Neutrophil (primary cell): ENCODE results near the gene PDE4D.
A peak's percentile ranks its signal among the peaks of the same experiment; 100 is the strongest.

Source experiments
- H3K27ac ChIP-seq: fragments of 200-600 bp; sonication (generic); 2 replicates; pipeline ENCODE4 v1.5.1; 2016; ENCODE audit warnings: mild to moderate bottlenecking, moderate library complexity
- H3K27me3 ChIP-seq: fragments of 200-600 bp; sonication (generic); 2 replicates; pipeline ENCODE4 v1.6.0; 2016; ENCODE audit warnings: mild to moderate bottlenecking
- H3K36me3 ChIP-seq: fragments of 200-600 bp; sonication (generic); 2 replicates; pipeline ENCODE4 v1.5.1; 2017
- H3K4me1 ChIP-seq, 2 experiments: fragments of 200-600 bp in 1 of 2; sonication (generic) in 1 of 2; 1 replicate in 1 of 2; 2 replicates in 1 of 2; pipeline versions ENCODE4 v1.5.1 to v1.6.1; 2013 to 2016; ENCODE audit warnings: low read depth in 1 of 2, low read length in 1 of 2, mild to moderate bottlenecking in 1 of 2, moderate library complexity in 1 of 2; ENCODE audit not compliant: control insufficient read depth in 1 of 2, insufficient read depth in 1 of 2
- H3K4me3 ChIP-seq, 2 experiments: fragments of 200-600 bp in 1 of 2; sonication (generic) in 1 of 2; 1 replicate in 1 of 2; 2 replicates in 1 of 2; pipeline ENCODE4 v1.5.1; 2013 to 2016; ENCODE audit warnings: low read depth in 1 of 2, low read length in 1 of 2, mild to moderate bottlenecking in 1 of 2, moderate library complexity in 1 of 2
- H3K9me3 ChIP-seq: fragments of 200-600 bp; sonication (generic); 2 replicates; pipeline ENCODE4 v1.5.1; 2016
- CTCF ChIP-seq: fragments of 200-600 bp; sonication (generic); IDR thresholded peaks from 2 replicates; pipeline ENCODE4 v1.5.1; 2016; ENCODE audit warnings: antibody characterized with exemption

PDE4D gene

DNA sequence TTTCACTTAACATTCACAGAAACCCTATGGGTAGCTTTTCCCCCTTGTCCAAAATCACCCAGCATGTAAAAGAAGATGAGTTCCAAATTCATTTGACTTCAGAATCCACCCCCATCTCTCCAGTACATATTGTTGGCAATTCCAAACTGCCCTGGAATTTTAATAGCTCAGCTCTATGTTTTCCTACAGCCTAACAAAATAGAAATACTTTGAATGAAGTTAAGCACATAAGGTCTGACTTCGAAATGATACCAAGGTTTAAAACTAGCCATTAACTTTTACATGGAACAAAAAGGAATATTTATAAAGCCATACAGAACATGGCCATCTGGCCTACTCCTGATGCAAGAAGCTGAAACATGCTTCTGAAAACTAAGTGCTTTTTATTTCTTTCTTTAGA lies 634.3 kb downstream of the PDE4D start:
- TF ChIP-seq CTCF = no peak
- Histone ChIP-seq H3K9me3 (no peaks in the 10 kb centered on the region), H3K36me3 (no peaks in the 10 kb centered on the region), H3K4me1 (peaks cover 11 to 20% of the 10 kb centered on the region in 2 experiments), H3K27ac (no peak overlapping the region), H3K4me3 (no peak overlapping the region), H3K27me3 (no peaks in the 10 kb centered on the region)

DNA sequence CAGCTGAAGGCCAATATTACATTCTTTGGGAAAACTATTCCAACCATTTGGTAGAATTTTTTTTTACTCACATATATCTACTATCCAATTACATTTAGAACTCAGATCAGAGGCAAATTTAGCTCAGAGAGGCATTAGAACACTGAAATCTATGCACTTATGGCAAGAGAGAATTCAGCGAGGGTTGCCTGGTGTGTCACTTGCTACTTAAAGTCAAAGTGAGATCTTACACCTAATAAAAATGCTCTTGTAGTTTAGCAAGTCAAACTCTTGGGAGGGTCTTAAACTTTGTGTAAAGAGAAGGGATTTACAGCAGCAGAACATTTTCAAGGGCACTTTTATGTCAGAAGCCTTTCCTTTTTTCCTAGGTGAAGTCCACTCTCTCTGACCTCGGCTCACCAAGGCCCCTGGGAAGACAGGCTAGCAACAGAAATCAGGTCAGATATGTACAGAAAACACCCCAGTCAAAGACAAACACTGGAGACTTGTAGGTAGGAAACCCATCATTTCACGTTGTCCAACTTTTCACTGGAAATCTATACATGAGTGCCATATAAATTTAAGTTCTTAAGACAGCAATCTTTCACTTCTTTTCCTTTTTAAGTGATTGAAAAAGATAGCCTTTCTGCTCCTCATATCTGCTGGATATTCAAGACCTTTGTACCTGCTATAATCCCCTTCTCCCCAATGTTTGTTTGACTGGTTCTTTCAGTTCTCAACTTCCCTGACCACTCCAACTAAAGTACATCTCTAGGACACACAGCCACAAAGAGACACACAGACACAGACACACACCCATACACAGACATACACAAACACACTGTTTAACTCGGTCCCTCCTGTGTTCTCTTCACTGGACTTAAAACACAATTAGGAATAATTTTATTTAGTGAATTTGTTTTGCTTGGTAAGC lies 635.8 kb downstream of the PDE4D start:
- no peak for TF ChIP-seq CTCF

GRCh38 chr5:59256331-59256730 lies 637.2 kb downstream of the PDE4D start:
- no peak overlapping the region for H3K4me3 ChIP-seq
- no peaks in the 10 kb centered on the region for H3K36me3 ChIP-seq
- peaks cover 13 to 27% of the 10 kb centered on the region in 2 experiments for H3K4me1 ChIP-seq
- H3K9me3 ChIP-seq = no peaks in the 10 kb centered on the region
- no peak for TF ChIP-seq CTCF
- no peaks in the 10 kb centered on the region for H3K27me3 ChIP-seq
- peak overlapping the region; percentile 53 for H3K27ac ChIP-seq

More for the DNA sequence above, 635.8 kb downstream of the PDE4D start:
- Histone ChIP-seq H3K4me3 (no peak overlapping the region), H3K4me1 (peaks cover 13 to 27% of the 10 kb centered on the region in 2 experiments), H3K36me3 (no peaks in the 10 kb centered on the region), H3K27me3 (no peaks in the 10 kb centered on the region), H3K27ac (no peak overlapping the region), H3K9me3 (no peaks in the 10 kb centered on the region)

GRCh38 chr5:59254055-59254687 lies 639.4 kb downstream of the PDE4D start:
- H3K4me1 ChIP-seq = peaks cover 13 to 27% of the 10 kb centered on the region in 2 experiments
- H3K27me3 ChIP-seq = no peaks in the 10 kb centered on the region
- H3K27ac ChIP-seq = no peak overlapping the region
- no peak for TF ChIP-seq CTCF
- H3K9me3 ChIP-seq = no peaks in the 10 kb centered on the region
- H3K36me3 ChIP-seq = no peaks in the 10 kb centered on the region
- no peak overlapping the region for H3K4me3 ChIP-seq

GRCh38 chr5:59253625-59254024 lies 639.9 kb downstream of the PDE4D start:
- Histone ChIP-seq H3K27ac (no peak overlapping the region), H3K9me3 (no peaks in the 10 kb centered on the region), H3K36me3 (no peaks in the 10 kb centered on the region), H3K4me1 (peaks cover 13 to 27% of the 10 kb centered on the region in 2 experiments), H3K4me3 (no peak overlapping the region), H3K27me3 (no peaks in the 10 kb centered on the region)
- TF ChIP-seq CTCF = no peak
